SK-N-SH treated with all-trans-retinoic acid at 6 μM for 48 hours (cell line): ENCODE results near the gene ARAP1.

Experiments
- CREB5 ChIP-seq: fragments of 250-450 bp; sonication (Bioruptor Pico); IDR thresholded peaks from 2 replicates; pipeline ENCODE4 v1.5.1; 2020; ENCODE audit warnings: low read depth, mild to moderate bottlenecking, moderate library complexity
- ISL1 ChIP-seq: fragments of 250-450 bp; sonication (Bioruptor Pico); IDR thresholded peaks from 2 replicates; pipeline ENCODE4 v2.1.2; 2022; ENCODE audit warnings: mild to moderate bottlenecking, moderate library complexity
- PATZ1 ChIP-seq: fragments of 250-450 bp; sonication (Bioruptor Pico); IDR thresholded peaks from 2 replicates; pipeline ENCODE4 v1.8.0; 2020; ENCODE audit warnings: mild to moderate bottlenecking, moderate library complexity, borderline replicate concordance

- TF ChIP-seq PATZ1 (no peak), CREB5 (CRISPR knock-in tag) (no peak), ISL1 (CRISPR knock-in tag) (no peak)
These were observed 116.8 kb downstream of the ARAP1 start for GRCh38 chr11:72635309-72635915.
